GM10248 (cell line): ENCODE data around the gene MAML3.

Experiments
- CTCF ChIA-PET: fragments of 300-600 bp; sonication (Branson Sonifier 250); formaldehyde crosslinking; extraction: SDS; loops from one replicate; lab custom pipeline; 2021; ENCODE audit warnings: antibody characterized with exemption; lab: Yijun Ruan, JAX
- POLR2A ChIA-PET: fragments of 350-650 bp; sonication (Branson Sonifier 250); formaldehyde crosslinking; extraction: SDS; loops from one replicate; lab custom pipeline; 2020; ENCODE audit warnings: antibody characterized with exemption; lab: Yijun Ruan, JAX
- DNase-seq: peaks from one replicate; pipeline ENCODE4 v3.0.0; 2012; ENCODE audit errors: extremely low spot score
- TF ChIP-seq, protein P1 (sequence below): IDR thresholded peaks from 2 replicates; pipeline ENCODE4 v1.5.1; 2012; ENCODE audit warnings: mild to moderate bottlenecking, low read depth; ENCODE audit errors: extremely low read depth, missing control alignments, control extremely low read depth

MAML3 gene

DNA sequence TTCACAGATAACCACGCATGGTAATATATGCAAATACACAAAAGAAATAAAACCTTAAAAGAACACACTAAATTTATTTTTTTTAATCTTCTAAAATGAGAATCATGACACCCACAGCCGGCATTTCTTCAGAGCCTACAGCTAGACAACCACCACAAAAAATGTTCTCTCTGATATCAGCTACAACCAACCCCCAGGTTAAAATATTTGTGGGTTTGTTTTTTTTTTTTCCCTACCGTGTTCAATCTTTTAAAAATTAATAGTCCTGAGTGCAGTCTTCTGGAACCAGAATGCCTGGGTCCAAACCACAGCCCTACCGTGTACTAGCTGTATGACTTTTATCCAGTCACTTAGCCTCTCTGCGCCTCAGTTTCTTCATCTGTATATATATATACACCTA lies 36.0 kb downstream of the MAML3 start:
- CTCF ChIA-PET, result interaction anchor here (0.7 to 0.8 kb wide), 2 partner anchors 9 to 19 kb away, joined by 3 read pairs; no protein-coding TSS in a partner anchor
- POLR2A ChIA-PET, result no interaction called here
- DNase-seq, result no peak
- TF ChIP-seq, protein P1, sequence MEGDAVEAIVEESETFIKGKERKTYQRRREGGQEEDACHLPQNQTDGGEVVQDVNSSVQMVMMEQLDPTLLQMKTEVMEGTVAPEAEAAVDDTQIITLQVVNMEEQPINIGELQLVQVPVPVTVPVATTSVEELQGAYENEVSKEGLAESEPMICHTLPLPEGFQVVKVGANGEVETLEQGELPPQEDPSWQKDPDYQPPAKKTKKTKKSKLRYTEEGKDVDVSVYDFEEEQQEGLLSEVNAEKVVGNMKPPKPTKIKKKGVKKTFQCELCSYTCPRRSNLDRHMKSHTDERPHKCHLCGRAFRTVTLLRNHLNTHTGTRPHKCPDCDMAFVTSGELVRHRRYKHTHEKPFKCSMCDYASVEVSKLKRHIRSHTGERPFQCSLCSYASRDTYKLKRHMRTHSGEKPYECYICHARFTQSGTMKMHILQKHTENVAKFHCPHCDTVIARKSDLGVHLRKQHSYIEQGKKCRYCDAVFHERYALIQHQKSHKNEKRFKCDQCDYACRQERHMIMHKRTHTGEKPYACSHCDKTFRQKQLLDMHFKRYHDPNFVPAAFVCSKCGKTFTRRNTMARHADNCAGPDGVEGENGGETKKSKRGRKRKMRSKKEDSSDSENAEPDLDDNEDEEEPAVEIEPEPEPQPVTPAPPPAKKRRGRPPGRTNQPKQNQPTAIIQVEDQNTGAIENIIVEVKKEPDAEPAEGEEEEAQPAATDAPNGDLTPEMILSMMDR, result no peak

DNA sequence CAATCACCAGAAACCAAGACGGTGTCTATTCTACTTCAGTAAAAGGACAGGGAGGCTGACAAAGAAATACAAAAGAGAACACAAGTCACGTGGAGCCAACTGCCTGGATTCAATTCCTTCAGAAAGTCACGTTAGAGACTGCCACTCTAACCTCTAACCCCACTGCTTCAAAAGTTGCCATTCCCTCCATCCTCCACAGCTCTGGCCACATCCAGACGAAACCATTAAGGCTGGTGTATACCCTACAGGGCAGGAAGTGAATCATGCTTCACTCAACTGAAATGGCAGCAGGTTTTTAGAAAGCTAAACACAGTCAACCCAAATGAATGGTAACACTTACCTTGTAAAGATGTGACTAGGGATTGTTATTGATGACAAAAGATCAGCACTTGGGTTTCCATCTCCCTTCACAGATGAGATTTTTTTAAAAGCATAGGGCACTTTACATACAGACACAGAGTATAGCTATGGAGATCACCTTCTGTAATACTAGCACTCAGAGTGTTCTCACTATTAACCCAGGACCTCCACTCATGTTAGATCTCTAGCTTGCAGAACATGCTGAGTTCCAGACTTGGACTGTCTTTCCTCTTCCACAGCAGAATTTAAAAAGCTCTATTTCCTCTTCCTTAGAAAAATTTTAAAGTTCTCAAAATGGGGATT lies 37.4 kb downstream of the MAML3 start:
- no peak for DNase-seq
- CTCF ChIA-PET, result no interaction called here
- POLR2A ChIA-PET, result no interaction called here
- TF ChIP-seq, protein P1, result no peak

DNA sequence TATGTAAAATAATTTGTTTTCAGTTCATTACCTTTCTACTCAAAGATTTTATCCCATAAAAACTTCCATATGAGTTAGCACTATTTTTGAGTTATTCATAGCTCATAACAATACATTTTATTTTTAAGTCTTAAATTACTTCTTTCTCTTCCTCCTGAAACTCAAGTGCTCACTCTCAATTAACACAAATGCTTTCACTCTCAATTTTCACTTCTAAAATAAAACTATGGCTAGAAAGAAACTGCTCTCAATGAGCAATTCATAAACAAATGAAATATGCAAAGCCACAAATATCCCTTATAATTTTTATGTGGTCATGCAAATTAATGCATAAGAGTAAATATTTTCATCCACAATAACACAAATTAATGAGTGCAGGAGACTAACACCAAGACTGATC lies 38.8 kb downstream of the MAML3 start:
- ChIA-PET POLR2A (no interaction called here), CTCF (no interaction called here)
- TF ChIP-seq, protein P1, result no peak
- DNase-seq, result no peak

DNA sequence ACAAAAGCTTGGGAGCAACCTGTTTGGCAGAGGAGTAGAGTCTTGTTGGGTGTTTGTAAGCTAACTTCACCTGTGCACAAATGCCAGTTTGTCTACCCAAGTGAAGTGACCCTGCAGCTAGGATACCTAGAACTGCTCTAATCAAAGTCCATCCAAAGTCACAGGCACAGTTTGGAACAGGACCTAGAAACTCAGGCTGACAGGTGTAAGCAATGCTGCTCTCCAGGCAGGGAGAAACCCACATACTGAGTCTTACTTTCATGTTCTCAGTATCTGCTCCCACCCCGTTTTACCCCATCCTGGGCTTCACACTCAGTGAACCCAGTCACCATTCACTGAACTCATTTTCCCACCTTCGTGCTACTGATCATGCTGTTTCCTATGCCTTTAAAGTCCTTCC lies 40.3 kb downstream of the MAML3 start:
- TF ChIP-seq, protein P1, result no peak
- CTCF ChIA-PET, result no interaction called here
- POLR2A ChIA-PET, result no interaction called here
- no peak for DNase-seq

DNA sequence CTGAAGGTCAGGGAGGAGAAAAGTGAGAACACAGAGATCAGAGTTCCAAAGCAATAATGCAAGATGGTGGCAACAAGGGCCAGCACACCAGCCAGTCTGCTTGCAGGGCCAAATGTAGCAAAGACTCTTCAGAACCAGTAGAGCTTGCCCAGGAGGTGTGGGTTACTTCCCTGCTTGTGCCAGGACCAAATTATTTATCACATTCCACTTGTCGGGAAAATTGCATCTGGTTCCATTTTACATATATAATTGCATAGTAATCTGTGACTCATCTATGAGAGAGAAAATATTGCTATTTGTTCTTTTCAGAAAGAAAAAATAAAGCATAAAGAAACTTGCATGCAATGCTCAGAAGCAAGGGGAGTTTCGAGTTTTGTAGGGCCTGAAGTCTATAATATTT lies 41.4 kb downstream of the MAML3 start:
- TF ChIP-seq, protein P1, result no peak
- ChIA-PET POLR2A (no interaction called here), CTCF (no interaction called here)
- no peak for DNase-seq

DNA sequence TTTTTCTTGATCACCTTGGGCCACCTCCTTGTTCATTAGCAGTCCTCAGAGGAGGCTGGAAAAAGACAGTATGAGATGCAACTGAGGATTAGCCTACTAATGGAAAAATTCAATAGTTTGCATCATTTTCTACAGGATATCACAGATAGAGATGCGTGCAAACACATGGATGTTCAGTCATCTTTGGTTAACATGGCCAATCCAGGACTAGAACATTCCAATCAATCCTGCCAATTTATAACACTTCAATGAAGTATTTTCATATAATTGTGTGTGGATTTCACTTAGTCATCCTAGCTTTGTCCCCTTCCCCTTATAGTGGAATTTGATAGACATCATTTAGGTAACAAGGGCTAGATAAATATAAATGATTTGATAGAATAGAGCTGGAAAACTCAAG lies 42.7 kb downstream of the MAML3 start:
- CTCF ChIA-PET, result no interaction called here
- TF ChIP-seq, protein P1, result no peak
- POLR2A ChIA-PET, result no interaction called here
- no peak for DNase-seq
